Activated naive CD4-positive, alpha-beta T cell treated with anti-CD3 and anti-CD28 coated beads for 36 hours (primary cell): ENCODE measurements around the gene PAK4. TPM values are rescaled to one million over a fixed set of nuclear protein-coding genes. Genes with fewer than 3 reads are reported as not detected.
A peak's percentile ranks its signal among the peaks of the same experiment; 100 is the strongest.

ENCODE experiments used
- CTCF ChIA-PET: fragments of 350-600 bp; sonication (Branson Sonifier 250); formaldehyde crosslinking; loops from one replicate; lab custom pipeline; 2021; ENCODE audit warnings: antibody characterized with exemption; lab: Charles Lee
- DNase-seq: peaks from one replicate; pipeline ENCODE4 v3.0.0-alpha.2; 2020
- H3K27ac Mint-ChIP-seq: one replicate; pipeline ENCODE4 v1.8.0; 2021; ENCODE audit warnings: mild to moderate bottlenecking, mixed read lengths
- H3K27me3 Mint-ChIP-seq: one replicate; pipeline ENCODE4 v1.8.0; 2021; ENCODE audit warnings: low read depth, mixed read lengths
- H3K36me3 Mint-ChIP-seq: one replicate; pipeline ENCODE4 v1.8.0; 2021; ENCODE audit warnings: low read depth, mixed read lengths
- H3K4me1 Mint-ChIP-seq: one replicate; pipeline ENCODE4 v1.8.0; 2021; ENCODE audit warnings: low read depth, mixed read lengths
- H3K4me3 Mint-ChIP-seq: one replicate; pipeline ENCODE4 v1.8.0; 2021; ENCODE audit warnings: mild to moderate bottlenecking, moderate library complexity, mixed read lengths
- H3K9me3 Mint-ChIP-seq: one replicate; pipeline ENCODE4 v1.8.0; 2021; ENCODE audit warnings: mixed read lengths
- intact Hi-C: fragments of 100-400 bp; cut with micrococcal nuclease; formaldehyde crosslinking; loops from one replicate; pipeline ENCODE4 v1.15.1; 2023
- total RNA-seq, 2 experiments: library from RNA; stranded (reverse); gene quantifications; one replicate each; pipeline ENCODE4 v1.2.3, GENCODE V29; 2021

The PAK4 gene
- total RNA-seq, 2 experiments from 2014 or later = 16.9 to 18.1 TPM

GRCh38 chr19:39155741-39156140 lies 30.2 kb downstream of the PAK4 start:
- H3K4me1 Mint-ChIP-seq = peaks cover 8% of the 10 kb centered on the region
- CTCF ChIA-PET = no interaction called here
- H3K4me3 Mint-ChIP-seq = no peak overlapping the region
- intact Hi-C loops = no loop called here
- no peak overlapping the region for H3K27ac Mint-ChIP-seq
- no peaks in the 10 kb centered on the region for H3K27me3 Mint-ChIP-seq
- no peaks in the 10 kb centered on the region for H3K36me3 Mint-ChIP-seq
- no peak for DNase-seq
- H3K9me3 Mint-ChIP-seq = no peaks in the 10 kb centered on the region

- intact Hi-C loops = no loop called here
- no peak overlapping the region for H3K27ac Mint-ChIP-seq
- H3K9me3 Mint-ChIP-seq = no peaks in the 10 kb centered on the region
- H3K36me3 Mint-ChIP-seq = no peaks in the 10 kb centered on the region
- no peaks in the 10 kb centered on the region for H3K27me3 Mint-ChIP-seq
- no peak for DNase-seq
- CTCF ChIA-PET = no interaction called here
- no peak overlapping the region for H3K4me3 Mint-ChIP-seq
- H3K4me1 Mint-ChIP-seq = peaks cover 8% of the 10 kb centered on the region
These were observed 31.0 kb downstream of the PAK4 start for GRCh38 chr19:39156326-39157230.

GRCh38 chr19:39157275-39157996 lies 31.9 kb downstream of the PAK4 start:
- H3K9me3 Mint-ChIP-seq = no peaks in the 10 kb centered on the region
- no peak for DNase-seq

DNA sequence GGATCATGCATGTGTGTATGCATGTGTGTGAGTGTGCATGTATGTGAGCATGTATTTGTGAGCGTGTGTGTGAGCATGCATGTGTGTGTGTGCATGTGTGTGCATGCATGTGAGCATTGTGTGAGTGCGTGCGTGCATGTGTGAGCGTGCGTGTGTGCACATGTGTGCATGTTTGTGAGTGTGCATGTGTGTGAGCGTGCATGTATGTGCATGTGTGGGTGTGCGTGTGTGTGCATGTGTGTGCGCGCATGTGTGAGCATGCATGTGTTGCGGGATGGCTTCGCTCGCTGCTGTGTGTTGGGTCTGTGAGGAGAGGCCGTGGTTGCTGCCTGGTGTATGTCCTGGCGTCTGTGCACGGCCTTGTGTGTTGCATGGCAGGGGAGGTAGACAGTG lies 32.4 kb downstream of the PAK4 start:
- H3K27me3 Mint-ChIP-seq = no peaks in the 10 kb centered on the region
- H3K9me3 Mint-ChIP-seq = no peaks in the 10 kb centered on the region
- no peak overlapping the region for H3K4me3 Mint-ChIP-seq
- H3K36me3 Mint-ChIP-seq = no peaks in the 10 kb centered on the region
- no peak for DNase-seq
- CTCF ChIA-PET = no interaction called here
- peak overlapping the region; percentile 43 for H3K27ac Mint-ChIP-seq
- H3K4me1 Mint-ChIP-seq = peaks cover 11% of the 10 kb centered on the region
- intact Hi-C loops = no loop called here

More at GRCh38 chr19:39157275-39157996, 31.9 kb downstream of the PAK4 start:
- CTCF ChIA-PET = no interaction called here
- Mint-ChIP-seq H3K27ac (no peak overlapping the region), H3K36me3 (no peaks in the 10 kb centered on the region), H3K27me3 (no peaks in the 10 kb centered on the region), H3K4me1 (peaks cover 8% of the 10 kb centered on the region), H3K4me3 (no peak overlapping the region)
- intact Hi-C loops = no loop called here

DNA sequence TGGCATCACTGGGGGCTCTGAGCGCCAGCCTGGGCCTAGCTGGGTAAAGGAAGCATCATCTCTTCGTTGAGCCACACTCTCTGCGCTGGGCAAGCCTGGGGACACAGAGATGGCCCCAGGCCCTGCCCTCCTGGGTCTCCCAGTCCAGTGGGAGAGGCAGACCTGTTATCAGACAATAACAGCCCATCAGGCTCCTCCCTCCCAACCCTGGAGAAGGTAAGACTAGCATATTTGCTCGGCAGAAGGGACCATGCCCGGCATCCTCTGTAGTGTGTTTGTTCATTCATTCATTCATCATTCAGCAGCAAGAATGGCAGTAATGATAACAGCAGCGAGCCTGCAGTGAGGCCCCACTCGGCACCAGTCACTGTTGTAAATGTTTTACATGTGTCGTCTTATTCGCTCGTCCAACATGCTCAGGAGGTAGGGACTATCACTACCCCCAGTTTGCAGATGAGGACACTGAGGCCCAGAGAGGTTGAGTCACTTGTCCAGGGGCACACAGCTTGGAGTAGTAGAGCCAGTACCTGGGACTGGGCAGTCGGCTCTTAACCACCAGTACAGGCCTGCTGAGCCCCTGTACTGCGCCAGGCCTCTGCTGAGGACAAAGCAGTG lies 33.2 kb downstream of the PAK4 start:
- DNase-seq = no peak
- Mint-ChIP-seq H3K36me3 (no peaks in the 10 kb centered on the region), H3K27ac (no peak overlapping the region), H3K4me1 (peaks cover 10% of the 10 kb centered on the region), H3K27me3 (no peaks in the 10 kb centered on the region), H3K4me3 (no peak overlapping the region), H3K9me3 (no peaks in the 10 kb centered on the region)
- CTCF ChIA-PET = no interaction called here
- intact Hi-C loops = no loop called here

- Mint-ChIP-seq H3K4me1 (peaks cover 5% of the 10 kb centered on the region), H3K36me3 (no peaks in the 10 kb centered on the region), H3K27me3 (no peaks in the 10 kb centered on the region), H3K4me3 (no peak overlapping the region), H3K27ac (no peak overlapping the region), H3K9me3 (no peaks in the 10 kb centered on the region)
- CTCF ChIA-PET = no interaction called here
- intact Hi-C loops = no loop called here
- no peak for DNase-seq
These were observed 34.9 kb downstream of the PAK4 start for GRCh38 chr19:39160523-39160861.

GRCh38 chr19:39160889-39161672 lies 35.5 kb downstream of the PAK4 start:
- H3K27ac Mint-ChIP-seq = no peak overlapping the region
- H3K9me3 Mint-ChIP-seq = no peaks in the 10 kb centered on the region
- H3K36me3 Mint-ChIP-seq = no peaks in the 10 kb centered on the region
- intact Hi-C loops = no loop called here
- no peaks in the 10 kb centered on the region for H3K27me3 Mint-ChIP-seq
- no peak overlapping the region for H3K4me3 Mint-ChIP-seq
- CTCF ChIA-PET = no interaction called here
- DNase-seq = no peak
- H3K4me1 Mint-ChIP-seq = peaks cover 3% of the 10 kb centered on the region

GRCh38 chr19:39162441-39163043 lies 37.0 kb downstream of the PAK4 start:
- peaks cover 3% of the 10 kb centered on the region for H3K4me1 Mint-ChIP-seq
- H3K4me3 Mint-ChIP-seq = no peak overlapping the region
- CTCF ChIA-PET = no interaction called here
- no peak for DNase-seq
- H3K36me3 Mint-ChIP-seq = no peaks in the 10 kb centered on the region
- no peaks in the 10 kb centered on the region for H3K27me3 Mint-ChIP-seq
- no peaks in the 10 kb centered on the region for H3K9me3 Mint-ChIP-seq
- no peak overlapping the region for H3K27ac Mint-ChIP-seq
- intact Hi-C loops = no loop called here

DNA sequence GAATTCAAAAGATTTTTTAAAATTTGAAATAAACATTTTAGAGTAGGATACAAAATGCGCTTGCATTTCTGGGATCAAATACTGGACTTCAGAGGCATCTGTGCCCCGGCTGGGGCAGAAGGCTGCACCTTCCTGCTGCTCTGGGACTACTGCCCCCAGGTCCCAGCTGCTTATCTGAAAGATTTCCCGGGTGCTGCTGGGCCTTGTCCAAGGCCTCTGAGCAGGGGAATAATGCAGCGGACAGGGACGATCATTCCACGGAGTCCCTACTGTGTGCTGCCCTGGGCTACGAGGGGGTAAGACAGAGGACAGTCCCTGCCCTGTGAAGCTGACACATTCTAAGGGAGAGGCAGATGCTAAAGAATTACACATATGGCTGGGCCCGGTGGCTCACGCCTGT lies 38.0 kb downstream of the PAK4 start:
- no peaks in the 10 kb centered on the region for H3K27me3 Mint-ChIP-seq
- intact Hi-C loops = no loop called here
- no peaks in the 10 kb centered on the region for H3K36me3 Mint-ChIP-seq
- H3K27ac Mint-ChIP-seq = no peak overlapping the region
- H3K4me3 Mint-ChIP-seq = no peak overlapping the region
- peaks cover 3% of the 10 kb centered on the region for H3K4me1 Mint-ChIP-seq
- CTCF ChIA-PET = no interaction called here
- DNase-seq = no peak
- H3K9me3 Mint-ChIP-seq = no peaks in the 10 kb centered on the region

DNA sequence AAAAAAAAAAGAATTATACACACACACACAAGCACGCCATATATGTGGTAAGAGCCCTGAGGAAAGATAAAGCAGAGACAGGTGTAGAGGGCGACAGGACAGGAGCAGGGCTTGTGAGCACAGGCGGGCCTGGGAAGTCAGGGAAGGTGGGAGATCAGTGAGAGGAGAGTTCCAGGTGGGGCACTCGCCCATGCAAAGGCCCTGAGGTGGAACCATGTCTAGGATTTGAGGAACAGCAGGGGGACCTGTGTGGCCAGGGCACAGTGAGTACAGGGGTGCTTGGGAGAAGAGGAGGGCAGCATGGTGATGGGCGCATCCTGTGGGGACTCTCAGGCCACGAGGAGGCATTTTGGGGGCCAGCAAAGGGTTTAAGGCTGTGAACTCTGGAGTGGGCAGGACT lies 38.7 kb downstream of the PAK4 start:
- peaks cover 3% of the 10 kb centered on the region for H3K4me1 Mint-ChIP-seq
- H3K27me3 Mint-ChIP-seq = no peaks in the 10 kb centered on the region
- no peaks in the 10 kb centered on the region for H3K36me3 Mint-ChIP-seq
- H3K4me3 Mint-ChIP-seq = no peak overlapping the region
- CTCF ChIA-PET = interaction anchor here (0.6 kb wide), 1 partner anchor 41 kb away, joined by 3 read pairs; no protein-coding TSS in a partner anchor
- H3K9me3 Mint-ChIP-seq = no peaks in the 10 kb centered on the region
- intact Hi-C loops = no loop called here
- no peak overlapping the region for H3K27ac Mint-ChIP-seq
- no peak for DNase-seq

DNA sequence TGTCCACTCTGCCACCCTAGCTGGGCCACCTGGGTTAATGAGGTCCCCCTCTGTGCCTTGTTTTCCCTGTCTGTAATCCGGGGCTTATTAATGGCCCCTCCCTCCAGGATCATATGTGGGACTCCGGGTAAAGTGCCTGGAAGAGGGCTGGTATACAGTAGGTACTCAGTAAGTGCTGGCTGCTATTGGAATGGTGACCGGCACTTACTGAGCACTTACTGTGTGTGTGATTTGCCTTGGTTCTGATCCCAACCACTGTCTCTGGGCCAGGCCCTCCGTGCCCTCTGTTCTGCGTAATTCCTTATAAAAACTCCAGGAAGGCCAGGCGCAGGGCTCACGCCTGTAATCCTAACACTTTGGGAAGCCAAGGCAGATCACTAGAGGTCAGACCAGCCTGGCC lies 40.3 kb downstream of the PAK4 start:
- H3K4me3 Mint-ChIP-seq = no peak overlapping the region
- intact Hi-C loops = no loop called here
- no peak overlapping the region for H3K27ac Mint-ChIP-seq
- CTCF ChIA-PET = no interaction called here
- DNase-seq = no peak
- H3K36me3 Mint-ChIP-seq = no peaks in the 10 kb centered on the region
- H3K4me1 Mint-ChIP-seq = peaks cover 3% of the 10 kb centered on the region
- no peaks in the 10 kb centered on the region for H3K9me3 Mint-ChIP-seq
- H3K27me3 Mint-ChIP-seq = no peaks in the 10 kb centered on the region
